DMS114 treated with DMSO at 0.1 percent for 48 hours (cell line): ENCODE data around the gene MXRA8.

ENCODE experiments used
- DNase-seq: peaks from one replicate; lab custom pipeline; 2025; ENCODE audit not compliant: unreplicated experiment; lab: John Stamatoyannopoulos, UW

Gene MXRA8

GRCh38 chr1:1351511-1352427 is 6.6 kb downstream of the MXRA8 start:
- DNase-seq = no peak

GRCh38 chr1:1349256-1350012 is 8.9 kb downstream of the MXRA8 start, which contains the start of gene DVL1:
Gene DVL1 (minus strand): TSS chr1:1349418. CDS start chr1:1349065, 353 bp downstream.
- no peak for DNase-seq

- DNase-seq = no peak
Measured at GRCh38 chr1:1348420-1349255, 9.7 kb downstream of the MXRA8 start.

GRCh38 chr1:1347663-1348419 is 10.5 kb downstream of the MXRA8 start:
- DNase-seq = no peak

GRCh38 chr1:1347026-1347595 is 11.2 kb downstream of the MXRA8 start:
- no peak for DNase-seq

- no peak for DNase-seq
Measured at GRCh38 chr1:1346501-1346890, 11.9 kb downstream of the MXRA8 start.

GRCh38 chr1:1345860-1346500 is 12.4 kb downstream of the MXRA8 start:
- no peak for DNase-seq

- DNase-seq = no peak
Measured at GRCh38 chr1:1345384-1345783, 13.0 kb downstream of the MXRA8 start.

- no peak for DNase-seq
Measured at GRCh38 chr1:1344655-1345361, 13.5 kb downstream of the MXRA8 start.

GRCh38 chr1:1343811-1344421 is 14.4 kb downstream of the MXRA8 start:
- no peak for DNase-seq

- no peak for DNase-seq
Measured at GRCh38 chr1:1342584-1343115, 15.7 kb downstream of the MXRA8 start.

GRCh38 chr1:1342061-1342562 is 16.2 kb downstream of the MXRA8 start:
- no peak for DNase-seq

- no peak for DNase-seq
Measured at GRCh38 chr1:1341549-1342021, 16.8 kb downstream of the MXRA8 start.

GRCh38 chr1:1340791-1341548 is 17.4 kb downstream of the MXRA8 start:
- DNase-seq = no peak

- DNase-seq = no peak
Measured at GRCh38 chr1:1340185-1340584, 18.2 kb downstream of the MXRA8 start.

- DNase-seq = no peak
Measured at GRCh38 chr1:1338278-1338677, 20.1 kb downstream of the MXRA8 start.

- no peak for DNase-seq
Measured at GRCh38 chr1:1337793-1338147, 20.6 kb downstream of the MXRA8 start.
